Glutamatergic neuron (in vitro differentiated cells): ENCODE results near the gene MICAL3. TPM values are rescaled to one million over a fixed set of nuclear protein-coding genes. Genes with fewer than 3 reads are reported as not detected.

Experiments
- DNase-seq: peaks from one replicate; pipeline ENCODE4 v3.0.0; 2022
- H3K27ac Mint-ChIP-seq: one replicate; pipeline ENCODE4 v1.8.0; 2020; ENCODE audit warnings: mild to moderate bottlenecking, mixed read lengths, inconsistent platforms; ENCODE audit not compliant: unreplicated experiment
- H3K27me3 Mint-ChIP-seq: one replicate; pipeline ENCODE4 v1.8.0; 2020; ENCODE audit warnings: mild to moderate bottlenecking, moderate library complexity, mixed read lengths, inconsistent platforms; ENCODE audit not compliant: unreplicated experiment
- H3K36me3 Mint-ChIP-seq: one replicate; pipeline ENCODE4 v1.8.0; 2020; ENCODE audit warnings: mild to moderate bottlenecking, mixed read lengths, inconsistent platforms; ENCODE audit not compliant: unreplicated experiment
- H3K4me1 Mint-ChIP-seq: one replicate; pipeline ENCODE4 v1.8.0; 2020; ENCODE audit warnings: mild to moderate bottlenecking, low read depth, mixed read lengths, inconsistent platforms; ENCODE audit not compliant: unreplicated experiment
- H3K4me3 Mint-ChIP-seq: one replicate; pipeline ENCODE4 v1.8.0; 2020; ENCODE audit warnings: mild to moderate bottlenecking, mixed read lengths, inconsistent platforms; ENCODE audit not compliant: unreplicated experiment
- H3K9me3 Mint-ChIP-seq: one replicate; pipeline ENCODE4 v1.8.0; 2020; ENCODE audit warnings: mild to moderate bottlenecking, moderate library complexity, mixed read lengths, inconsistent platforms; ENCODE audit not compliant: unreplicated experiment
- total RNA-seq: library from RNA; stranded (reverse); fragmentation: NEBNext Ultra II Directional; extraction: Animal tissue kit (Norgen Biotek cat#: 25700); gene quantifications from one replicate; pipeline ENCODE4 v1.2.1, GENCODE V29; 2021; ENCODE audit not compliant: unreplicated experiment
- TF ChIP-seq, protein P1 (sequence below): fragments of 200-600 bp; sonication (generic); IDR thresholded peaks from one replicate; pipeline ENCODE4 v1.5.0; 2021; ENCODE audit not compliant: partially characterized antibody, unreplicated experiment

The MICAL3 gene
- total RNA-seq, 1 donor from 2014 or later: 132 TPM

GRCh38 chr22:17919276-17920144 is 104.9 kb downstream of the MICAL3 start:
- no peak for DNase-seq
- peak overlapping the region; percentile 68 for H3K27ac Mint-ChIP-seq
- H3K4me1 Mint-ChIP-seq: peaks cover 36% of the 10 kb centered on the region
- H3K36me3 Mint-ChIP-seq: no peaks in the 10 kb centered on the region
- peaks cover 4% of the 10 kb centered on the region for H3K27me3 Mint-ChIP-seq
- TF ChIP-seq, protein P1, sequence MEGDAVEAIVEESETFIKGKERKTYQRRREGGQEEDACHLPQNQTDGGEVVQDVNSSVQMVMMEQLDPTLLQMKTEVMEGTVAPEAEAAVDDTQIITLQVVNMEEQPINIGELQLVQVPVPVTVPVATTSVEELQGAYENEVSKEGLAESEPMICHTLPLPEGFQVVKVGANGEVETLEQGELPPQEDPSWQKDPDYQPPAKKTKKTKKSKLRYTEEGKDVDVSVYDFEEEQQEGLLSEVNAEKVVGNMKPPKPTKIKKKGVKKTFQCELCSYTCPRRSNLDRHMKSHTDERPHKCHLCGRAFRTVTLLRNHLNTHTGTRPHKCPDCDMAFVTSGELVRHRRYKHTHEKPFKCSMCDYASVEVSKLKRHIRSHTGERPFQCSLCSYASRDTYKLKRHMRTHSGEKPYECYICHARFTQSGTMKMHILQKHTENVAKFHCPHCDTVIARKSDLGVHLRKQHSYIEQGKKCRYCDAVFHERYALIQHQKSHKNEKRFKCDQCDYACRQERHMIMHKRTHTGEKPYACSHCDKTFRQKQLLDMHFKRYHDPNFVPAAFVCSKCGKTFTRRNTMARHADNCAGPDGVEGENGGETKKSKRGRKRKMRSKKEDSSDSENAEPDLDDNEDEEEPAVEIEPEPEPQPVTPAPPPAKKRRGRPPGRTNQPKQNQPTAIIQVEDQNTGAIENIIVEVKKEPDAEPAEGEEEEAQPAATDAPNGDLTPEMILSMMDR: no peak
- H3K4me3 Mint-ChIP-seq: peak overlapping the region; percentile 58
- peaks cover 4% of the 10 kb centered on the region for H3K9me3 Mint-ChIP-seq

DNA sequence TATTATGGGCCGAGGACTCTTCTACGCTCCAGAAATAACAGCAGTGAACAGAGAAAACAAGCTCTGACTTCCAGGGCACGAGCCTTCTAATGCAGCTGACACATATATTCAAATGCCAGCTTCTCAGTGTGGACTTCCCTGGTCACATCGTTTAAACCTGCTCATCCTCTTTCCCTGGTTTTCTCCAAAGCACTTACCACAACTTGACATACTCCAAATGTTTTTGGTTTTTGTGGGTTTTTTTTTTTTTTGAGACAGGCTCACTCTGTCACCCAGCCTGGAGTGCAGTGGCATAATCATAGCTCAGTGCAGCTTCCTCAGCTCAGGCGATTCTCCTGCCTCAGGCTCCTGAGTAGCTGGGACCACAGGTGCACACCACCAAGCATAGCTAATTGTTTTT is 105.5 kb downstream of the MICAL3 start:
- no peak for DNase-seq
- TF ChIP-seq, protein P1: no peak
- Mint-ChIP-seq H3K4me1 (peaks cover 33% of the 10 kb centered on the region), H3K27ac (no peak overlapping the region), H3K9me3 (peaks cover 4% of the 10 kb centered on the region), H3K4me3 (no peak overlapping the region), H3K36me3 (no peaks in the 10 kb centered on the region), H3K27me3 (peaks cover 6% of the 10 kb centered on the region)

DNA sequence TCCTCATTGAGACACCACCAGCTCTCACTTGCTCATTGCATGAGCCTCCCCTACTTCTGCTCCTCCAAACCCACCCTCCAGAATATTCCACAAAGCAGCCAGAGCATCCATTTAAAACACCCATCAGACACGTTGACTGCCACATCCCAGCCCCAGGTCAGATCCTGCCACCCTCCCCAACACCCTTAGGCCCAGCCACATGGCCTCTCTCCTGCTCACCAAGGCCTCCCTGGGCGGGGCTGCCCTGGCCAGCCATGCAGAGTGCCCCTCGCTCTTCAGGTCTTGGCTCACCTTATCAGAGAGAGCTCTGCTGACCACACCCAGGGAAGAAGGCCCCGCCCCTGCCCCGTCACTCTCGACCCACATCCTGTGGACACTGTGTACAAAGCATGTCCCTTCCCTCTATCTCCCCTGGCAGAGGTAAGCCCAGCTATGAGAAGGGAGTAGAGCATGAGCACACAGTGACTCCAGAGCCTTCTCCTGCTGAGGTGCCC is 106.8 kb downstream of the MICAL3 start:
- H3K27ac Mint-ChIP-seq: no peak overlapping the region
- peaks cover 1% of the 10 kb centered on the region for H3K9me3 Mint-ChIP-seq
- H3K36me3 Mint-ChIP-seq: no peaks in the 10 kb centered on the region
- H3K4me3 Mint-ChIP-seq: no peak overlapping the region
- H3K27me3 Mint-ChIP-seq: peaks cover 2% of the 10 kb centered on the region
- no peak for DNase-seq
- H3K4me1 Mint-ChIP-seq: peaks cover 36% of the 10 kb centered on the region
- TF ChIP-seq, protein P1: no peak

GRCh38 chr22:17916226-17916889 is 108.0 kb downstream of the MICAL3 start:
- DNase-seq: no peak
- H3K4me3 Mint-ChIP-seq: no peak overlapping the region
- no peaks in the 10 kb centered on the region for H3K9me3 Mint-ChIP-seq
- TF ChIP-seq, protein P1: no peak
- H3K36me3 Mint-ChIP-seq: no peaks in the 10 kb centered on the region
- peaks cover 2% of the 10 kb centered on the region for H3K27me3 Mint-ChIP-seq
- H3K27ac Mint-ChIP-seq: no peak overlapping the region
- H3K4me1 Mint-ChIP-seq: peaks cover 36% of the 10 kb centered on the region
